ENCODE measurements around the gene SNORC.

DNA sequence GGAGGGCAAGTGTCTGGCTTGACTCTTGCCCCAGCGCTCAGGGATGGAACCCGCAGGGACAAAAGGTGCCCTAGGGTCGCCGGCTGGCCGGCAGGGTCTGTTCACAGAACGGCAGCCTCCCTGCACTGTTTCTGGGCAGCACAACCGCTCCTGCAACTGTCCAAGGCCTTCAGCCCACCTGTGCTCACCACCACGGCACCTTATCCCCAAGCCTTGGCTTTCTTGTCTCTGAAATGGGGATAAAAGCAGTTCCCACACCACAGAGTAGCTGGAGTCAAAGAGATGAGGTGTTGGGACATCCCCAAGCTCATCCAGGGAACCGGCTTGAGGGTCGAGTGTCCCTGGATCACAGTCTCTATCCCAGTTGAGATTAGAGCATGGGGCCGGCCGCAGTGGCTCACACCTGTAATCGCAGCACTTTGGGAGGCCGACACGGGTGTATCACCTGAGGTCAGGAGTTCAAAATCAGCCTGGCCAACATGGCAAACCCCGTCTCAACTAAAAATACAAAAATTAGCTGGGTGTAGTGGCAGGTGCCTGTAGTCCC is 4.7 kb downstream of the SNORC start:
- TF ChIP-seq KLF9 (CRISPR knock-in tag; IDR thresholded peaks at IDR 0.05; ENCODE audit: low read depth) (no peak), ZNF468 (CRISPR knock-in tag; IDR thresholded peaks at IDR 0.05) (no peak), RAD21 (CRISPR knock-in tag; IDR thresholded peaks at IDR 0.05) (no peak), SETDB1 (CRISPR knock-in tag; IDR thresholded peaks at IDR 0.05; ENCODE audit: borderline replicate concordance) (no peak)
